G401.6 (cell line): ENCODE data around the gene CRY2.
A peak's percentile ranks its signal among the peaks of the same experiment; 100 is the strongest.
"Not testable (repeated sequence)": the region's sequence is repeated elsewhere in the genome, so short reads cannot be mapped to it uniquely, and the experiment has no call there.

ENCODE experiments used
- FAIRE-seq: peaks from 2 replicates; lab custom pipeline; 2012; peaks lifted over from hg19 to GRCh38; lab: Jason Lieb, UNC

Gene CRY2

GRCh38 chr11:45900175-45900800 is 53.0 kb downstream of the CRY2 start:
- not testable (repeated sequence) for FAIRE-seq

- no peak for FAIRE-seq
Observed at GRCh38 chr11:45900916-45901617, 53.8 kb downstream of the CRY2 start.

- no peak for FAIRE-seq
Observed at GRCh38 chr11:45901626-45902025, 54.4 kb downstream of the CRY2 start.

GRCh38 chr11:45902452-45903380 is 55.4 kb downstream of the CRY2 start:
- no peak for FAIRE-seq

GRCh38 chr11:45904309-45904915 is 57.1 kb downstream of the CRY2 start:
- no peak for FAIRE-seq

- no peak for FAIRE-seq
Observed at GRCh38 chr11:45905095-45905494, 57.8 kb downstream of the CRY2 start.

- not testable (repeated sequence) for FAIRE-seq
Observed at GRCh38 chr11:45905576-45905975, 58.3 kb downstream of the CRY2 start.

- no peak for FAIRE-seq
Observed at GRCh38 chr11:45906096-45906682, 58.9 kb downstream of the CRY2 start.

GRCh38 chr11:45906965-45907611 is 59.8 kb downstream of the CRY2 start, which contains the start of gene FREY1:
Gene FREY1, minus strand, starts transcription at chr11:45907271. Its CDS starts 26 bp downstream, at chr11:45907245.
- no peak for FAIRE-seq

- no peak for FAIRE-seq
Observed at GRCh38 chr11:45907911-45908370, 60.7 kb downstream of the CRY2 start.

GRCh38 chr11:45909594-45910475 is 62.6 kb downstream of the CRY2 start:
- no peak for FAIRE-seq

- FAIRE-seq = no peak
Observed at GRCh38 chr11:45910623-45911022, 63.3 kb downstream of the CRY2 start.

GRCh38 chr11:45913514-45913913 is 66.2 kb downstream of the CRY2 start:
- FAIRE-seq = no peak

GRCh38 chr11:45913942-45914635 is 66.8 kb downstream of the CRY2 start:
- no peak for FAIRE-seq

GRCh38 chr11:45915446-45915845 is 68.2 kb downstream of the CRY2 start:
- no peak for FAIRE-seq

GRCh38 chr11:45917286-45917622 is 70.0 kb downstream of the CRY2 start:
- no peak for FAIRE-seq

GRCh38 chr11:45917623-45918330 is 70.5 kb downstream of the CRY2 start, which contains the start of gene PEX16:
Gene PEX16, minus strand, starts transcription at chr11:45917877. Its CDS starts 66 bp downstream, at chr11:45917811.
- FAIRE-seq = peak; percentile 99

- FAIRE-seq = peak; percentile 73
Observed at GRCh38 chr11:45918331-45918941, 71.2 kb downstream of the CRY2 start.
